HEK293 (cell line): ENCODE results near the gene PDE8B.

ENCODE experiments used
- EGR2 ChIP-seq: fragments of 450-650 bp; formaldehyde crosslinking; IDR thresholded peaks from 2 replicates; pipeline ENCODE4 v1.5.1; 2016; ENCODE audit warnings: low read depth, missing biosample characterization, missing genetic modification characterization
- FEZF1 ChIP-seq: fragments of 450-650 bp; formaldehyde crosslinking; IDR thresholded peaks from 2 replicates; pipeline ENCODE4 v1.5.1; 2016; ENCODE audit warnings: missing biosample characterization, missing genetic modification characterization
- GLIS2 ChIP-seq: fragments of 450-650 bp; formaldehyde crosslinking; IDR thresholded peaks from 2 replicates; pipeline ENCODE4 v1.5.1; 2016; ENCODE audit warnings: missing biosample characterization, missing genetic modification characterization
- KLF10 ChIP-seq: fragments of 450-650 bp; IDR thresholded peaks from 2 replicates; pipeline ENCODE4 v1.5.1; 2018; ENCODE audit warnings: missing biosample characterization, mild to moderate bottlenecking, missing genetic modification characterization
- MYNN ChIP-seq: fragments of 450-650 bp; formaldehyde crosslinking; IDR thresholded peaks from 2 replicates; pipeline ENCODE4 v1.5.1; 2016; ENCODE audit warnings: missing biosample characterization, missing genetic modification characterization, borderline replicate concordance
- SP7 ChIP-seq: fragments of 450-650 bp; formaldehyde crosslinking; IDR thresholded peaks from 2 replicates; pipeline ENCODE4 v1.5.1; 2016; ENCODE audit warnings: missing biosample characterization, missing genetic modification characterization
- TSHZ1 ChIP-seq: fragments of 450-650 bp; formaldehyde crosslinking; IDR thresholded peaks from 2 replicates; pipeline ENCODE4 v1.5.1; 2016; ENCODE audit warnings: missing biosample characterization, missing genetic modification characterization, borderline replicate concordance
- YY1 ChIP-seq: fragments of 450-650 bp; formaldehyde crosslinking; IDR thresholded peaks from 2 replicates; pipeline ENCODE4 v1.5.1; 2018; ENCODE audit warnings: missing biosample characterization, missing genetic modification characterization
- YY2 ChIP-seq: fragments of 450-650 bp; formaldehyde crosslinking; IDR thresholded peaks from 2 replicates; pipeline ENCODE4 v1.5.1; 2016; ENCODE audit warnings: missing biosample characterization, missing genetic modification characterization
- ZEB2 ChIP-seq: fragments of 450-650 bp; formaldehyde crosslinking; IDR thresholded peaks from 2 replicates; pipeline ENCODE4 v1.5.1; 2016; ENCODE audit warnings: missing biosample characterization, missing genetic modification characterization
- ZIC2 ChIP-seq: fragments of 450-650 bp; formaldehyde crosslinking; IDR thresholded peaks from 2 replicates; pipeline ENCODE4 v1.5.1; 2016; ENCODE audit warnings: missing biosample characterization, missing genetic modification characterization
- ZNF174 ChIP-seq: fragments of 450-650 bp; formaldehyde crosslinking; IDR thresholded peaks from 2 replicates; pipeline ENCODE4 v1.5.0; 2017; ENCODE audit warnings: missing biosample characterization, mild to moderate bottlenecking, missing genetic modification characterization
- ZNF266 ChIP-seq: fragments of 450-650 bp; formaldehyde crosslinking; IDR thresholded peaks from 2 replicates; pipeline ENCODE4 v1.5.1; 2016; ENCODE audit warnings: missing biosample characterization, missing genetic modification characterization, low read depth
- ZNF433 ChIP-seq: fragments of 450-650 bp; formaldehyde crosslinking; IDR thresholded peaks from 2 replicates; pipeline ENCODE4 v1.5.1; 2016; ENCODE audit warnings: missing biosample characterization, missing genetic modification characterization, low read depth
- ZNF514 ChIP-seq: fragments of 450-650 bp; formaldehyde crosslinking; IDR thresholded peaks from 2 replicates; pipeline ENCODE4 v1.5.1; 2016; ENCODE audit warnings: missing biosample characterization, missing genetic modification characterization
- ZNF624 ChIP-seq: fragments of 450-650 bp; formaldehyde crosslinking; IDR thresholded peaks from 2 replicates; pipeline ENCODE4 v1.5.1; 2017; ENCODE audit warnings: missing biosample characterization, missing genetic modification characterization
- ZNF658 ChIP-seq: fragments of 450-650 bp; formaldehyde crosslinking; IDR thresholded peaks from 2 replicates; pipeline ENCODE4; 2016; ENCODE audit warnings: missing biosample characterization, missing genetic modification characterization
- ZNF664 ChIP-seq: fragments of 450-650 bp; formaldehyde crosslinking; IDR thresholded peaks from 2 replicates; pipeline ENCODE4 v1.5.1; 2016; ENCODE audit warnings: missing biosample characterization, missing genetic modification characterization
- ZNF677 ChIP-seq: fragments of 450-650 bp; IDR thresholded peaks from 2 replicates; pipeline ENCODE4 v1.5.0; 2018; ENCODE audit warnings: missing biosample characterization, mild to moderate bottlenecking, missing genetic modification characterization, moderate library complexity
- ZNF768 ChIP-seq: fragments of 450-650 bp; formaldehyde crosslinking; IDR thresholded peaks from 2 replicates; pipeline ENCODE4 v1.5.1; 2018; ENCODE audit warnings: missing biosample characterization, mild to moderate bottlenecking, missing genetic modification characterization
- ZNF791 ChIP-seq: fragments of 450-650 bp; formaldehyde crosslinking; IDR thresholded peaks from 2 replicates; pipeline ENCODE4 v1.5.1; 2016; ENCODE audit warnings: missing biosample characterization, missing genetic modification characterization
- ZSCAN5A ChIP-seq: fragments of 450-650 bp; formaldehyde crosslinking; IDR thresholded peaks from 2 replicates; pipeline ENCODE4 v1.5.1; 2016; ENCODE audit warnings: missing biosample characterization, missing genetic modification characterization
- TF ChIP-seq, protein P1 (sequence below): fragments of 450-650 bp; formaldehyde crosslinking; IDR thresholded peaks from 2 replicates; pipeline ENCODE4 v1.5.1; 2016; ENCODE audit warnings: missing biosample characterization, missing genetic modification characterization
- TF ChIP-seq, protein P2 (sequence below): fragments of 450-650 bp; formaldehyde crosslinking; IDR thresholded peaks from 2 replicates; pipeline ENCODE4 v1.5.1; 2016; ENCODE audit warnings: missing biosample characterization, missing genetic modification characterization
- TF ChIP-seq, protein P3 (sequence below): fragments of 450-650 bp; formaldehyde crosslinking; IDR thresholded peaks from 2 replicates; pipeline ENCODE4 v1.5.1; 2017; ENCODE audit warnings: missing biosample characterization, missing genetic modification characterization
- TF ChIP-seq, protein P4 (sequence below): fragments of 450-650 bp; formaldehyde crosslinking; optimal IDR thresholded peaks from 2 replicates; pipeline ENCODE3; 2016; ENCODE audit warnings: missing biosample characterization, mild to moderate bottlenecking, missing genetic modification characterization

Gene PDE8B

GRCh38 chr5:77210964-77211690, 647 bp downstream of the PDE8B start (continued):
- TF ChIP-seq, protein P1, sequence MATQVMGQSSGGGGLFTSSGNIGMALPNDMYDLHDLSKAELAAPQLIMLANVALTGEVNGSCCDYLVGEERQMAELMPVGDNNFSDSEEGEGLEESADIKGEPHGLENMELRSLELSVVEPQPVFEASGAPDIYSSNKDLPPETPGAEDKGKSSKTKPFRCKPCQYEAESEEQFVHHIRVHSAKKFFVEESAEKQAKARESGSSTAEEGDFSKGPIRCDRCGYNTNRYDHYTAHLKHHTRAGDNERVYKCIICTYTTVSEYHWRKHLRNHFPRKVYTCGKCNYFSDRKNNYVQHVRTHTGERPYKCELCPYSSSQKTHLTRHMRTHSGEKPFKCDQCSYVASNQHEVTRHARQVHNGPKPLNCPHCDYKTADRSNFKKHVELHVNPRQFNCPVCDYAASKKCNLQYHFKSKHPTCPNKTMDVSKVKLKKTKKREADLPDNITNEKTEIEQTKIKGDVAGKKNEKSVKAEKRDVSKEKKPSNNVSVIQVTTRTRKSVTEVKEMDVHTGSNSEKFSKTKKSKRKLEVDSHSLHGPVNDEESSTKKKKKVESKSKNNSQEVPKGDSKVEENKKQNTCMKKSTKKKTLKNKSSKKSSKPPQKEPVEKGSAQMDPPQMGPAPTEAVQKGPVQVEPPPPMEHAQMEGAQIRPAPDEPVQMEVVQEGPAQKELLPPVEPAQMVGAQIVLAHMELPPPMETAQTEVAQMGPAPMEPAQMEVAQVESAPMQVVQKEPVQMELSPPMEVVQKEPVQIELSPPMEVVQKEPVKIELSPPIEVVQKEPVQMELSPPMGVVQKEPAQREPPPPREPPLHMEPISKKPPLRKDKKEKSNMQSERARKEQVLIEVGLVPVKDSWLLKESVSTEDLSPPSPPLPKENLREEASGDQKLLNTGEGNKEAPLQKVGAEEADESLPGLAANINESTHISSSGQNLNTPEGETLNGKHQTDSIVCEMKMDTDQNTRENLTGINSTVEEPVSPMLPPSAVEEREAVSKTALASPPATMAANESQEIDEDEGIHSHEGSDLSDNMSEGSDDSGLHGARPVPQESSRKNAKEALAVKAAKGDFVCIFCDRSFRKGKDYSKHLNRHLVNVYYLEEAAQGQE (tag by site-specific recombination) = no peak
- TF ChIP-seq YY1 (tag by site-specific recombination) = no peak
- TF ChIP-seq ZNF664 (tag by site-specific recombination) = no peak
- no peak for TF ChIP-seq ZNF677
- TF ChIP-seq ZNF624 (tag by site-specific recombination) = no peak
- TF ChIP-seq ZEB2 = 0 out of 2 replicates have a peak, but pooled peaks have one; percentile 47
- TF ChIP-seq ZNF266 (tag by site-specific recombination) = no peak
- no peak for TF ChIP-seq SP7 (tag by site-specific recombination)
- TF ChIP-seq TSHZ1 (tag by site-specific recombination) = no peak
- TF ChIP-seq, protein P2, sequence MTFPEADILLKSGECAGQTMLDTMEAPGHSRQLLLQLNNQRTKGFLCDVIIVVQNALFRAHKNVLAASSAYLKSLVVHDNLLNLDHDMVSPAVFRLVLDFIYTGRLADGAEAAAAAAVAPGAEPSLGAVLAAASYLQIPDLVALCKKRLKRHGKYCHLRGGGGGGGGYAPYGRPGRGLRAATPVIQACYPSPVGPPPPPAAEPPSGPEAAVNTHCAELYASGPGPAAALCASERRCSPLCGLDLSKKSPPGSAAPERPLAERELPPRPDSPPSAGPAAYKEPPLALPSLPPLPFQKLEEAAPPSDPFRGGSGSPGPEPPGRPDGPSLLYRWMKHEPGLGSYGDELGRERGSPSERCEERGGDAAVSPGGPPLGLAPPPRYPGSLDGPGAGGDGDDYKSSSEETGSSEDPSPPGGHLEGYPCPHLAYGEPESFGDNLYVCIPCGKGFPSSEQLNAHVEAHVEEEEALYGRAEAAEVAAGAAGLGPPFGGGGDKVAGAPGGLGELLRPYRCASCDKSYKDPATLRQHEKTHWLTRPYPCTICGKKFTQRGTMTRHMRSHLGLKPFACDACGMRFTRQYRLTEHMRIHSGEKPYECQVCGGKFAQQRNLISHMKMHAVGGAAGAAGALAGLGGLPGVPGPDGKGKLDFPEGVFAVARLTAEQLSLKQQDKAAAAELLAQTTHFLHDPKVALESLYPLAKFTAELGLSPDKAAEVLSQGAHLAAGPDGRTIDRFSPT (tag by site-specific recombination) = no peak
- TF ChIP-seq, protein P3, sequence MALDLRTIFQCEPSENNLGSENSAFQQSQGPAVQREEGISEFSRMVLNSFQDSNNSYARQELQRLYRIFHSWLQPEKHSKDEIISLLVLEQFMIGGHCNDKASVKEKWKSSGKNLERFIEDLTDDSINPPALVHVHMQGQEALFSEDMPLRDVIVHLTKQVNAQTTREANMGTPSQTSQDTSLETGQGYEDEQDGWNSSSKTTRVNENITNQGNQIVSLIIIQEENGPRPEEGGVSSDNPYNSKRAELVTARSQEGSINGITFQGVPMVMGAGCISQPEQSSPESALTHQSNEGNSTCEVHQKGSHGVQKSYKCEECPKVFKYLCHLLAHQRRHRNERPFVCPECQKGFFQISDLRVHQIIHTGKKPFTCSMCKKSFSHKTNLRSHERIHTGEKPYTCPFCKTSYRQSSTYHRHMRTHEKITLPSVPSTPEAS (tag by site-specific recombination) = no peak
- TF ChIP-seq, protein P4, sequence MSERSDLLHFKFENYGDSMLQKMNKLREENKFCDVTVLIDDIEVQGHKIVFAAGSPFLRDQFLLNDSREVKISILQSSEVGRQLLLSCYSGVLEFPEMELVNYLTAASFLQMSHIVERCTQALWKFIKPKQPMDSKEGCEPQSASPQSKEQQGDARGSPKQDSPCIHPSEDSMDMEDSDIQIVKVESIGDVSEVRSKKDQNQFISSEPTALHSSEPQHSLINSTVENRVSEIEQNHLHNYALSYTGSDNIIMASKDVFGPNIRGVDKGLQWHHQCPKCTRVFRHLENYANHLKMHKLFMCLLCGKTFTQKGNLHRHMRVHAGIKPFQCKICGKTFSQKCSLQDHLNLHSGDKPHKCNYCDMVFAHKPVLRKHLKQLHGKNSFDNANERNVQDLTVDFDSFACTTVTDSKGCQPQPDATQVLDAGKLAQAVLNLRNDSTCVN (tag by site-specific recombination) = peak; percentile 49
- TF ChIP-seq ZNF768 = no peak
- no peak for TF ChIP-seq FEZF1 (tag by site-specific recombination)
- TF ChIP-seq GLIS2 (tag by site-specific recombination) = peak; percentile 79
- peak; percentile 85 for TF ChIP-seq ZIC2 (tag by site-specific recombination)
- no peak for TF ChIP-seq ZNF433 (tag by site-specific recombination)
- no peak for TF ChIP-seq ZNF514 (tag by site-specific recombination)
- no peak for TF ChIP-seq ZSCAN5A (tag by site-specific recombination)
- TF ChIP-seq ZNF791 (tag by site-specific recombination) = no peak
- no peak for TF ChIP-seq KLF10
- TF ChIP-seq ZNF658 = no peak
- 0 out of 2 replicates have a peak, but pooled peaks have one; percentile 63 for TF ChIP-seq ZNF174 (tag by site-specific recombination)
- TF ChIP-seq MYNN (tag by site-specific recombination) = no peak
- TF ChIP-seq YY2 (tag by site-specific recombination) = no peak
- no peak for TF ChIP-seq EGR2 (tag by site-specific recombination)
